Neutrophil (primary cell): ENCODE measurements around the gene LRRC28.

Experiments
- H3K27ac ChIP-seq: fragments of 200-600 bp; sonication (generic); 2 replicates; pipeline ENCODE4 v1.5.1; 2016; ENCODE audit warnings: mild to moderate bottlenecking, moderate library complexity
- H3K27me3 ChIP-seq: fragments of 200-600 bp; sonication (generic); 2 replicates; pipeline ENCODE4 v1.6.0; 2016; ENCODE audit warnings: mild to moderate bottlenecking
- H3K36me3 ChIP-seq: fragments of 200-600 bp; sonication (generic); 2 replicates; pipeline ENCODE4 v1.5.1; 2017
- H3K4me1 ChIP-seq, 2 experiments: fragments of 200-600 bp in 1 of 2; sonication (generic) in 1 of 2; 1 replicate in 1 of 2; 2 replicates in 1 of 2; pipeline versions ENCODE4 v1.5.1 to v1.6.1; 2013 to 2016; ENCODE audit warnings: low read depth in 1 of 2, low read length in 1 of 2, mild to moderate bottlenecking in 1 of 2, moderate library complexity in 1 of 2; ENCODE audit not compliant: control insufficient read depth in 1 of 2, insufficient read depth in 1 of 2
- H3K4me3 ChIP-seq, 2 experiments: fragments of 200-600 bp in 1 of 2; sonication (generic) in 1 of 2; 1 replicate in 1 of 2; 2 replicates in 1 of 2; pipeline ENCODE4 v1.5.1; 2013 to 2016; ENCODE audit warnings: low read depth in 1 of 2, low read length in 1 of 2, mild to moderate bottlenecking in 1 of 2, moderate library complexity in 1 of 2
- H3K9me3 ChIP-seq: fragments of 200-600 bp; sonication (generic); 2 replicates; pipeline ENCODE4 v1.5.1; 2016
- TF ChIP-seq, protein P1 (sequence below): fragments of 200-600 bp; sonication (generic); IDR thresholded peaks from 2 replicates; pipeline ENCODE4 v1.5.1; 2016; ENCODE audit warnings: antibody characterized with exemption

LRRC28 gene

GRCh38 chr15:99282586-99282985, 31.3 kb downstream of the LRRC28 start:
- no peak overlapping the region for H3K27ac ChIP-seq
- no peaks in the 10 kb centered on the region for H3K27me3 ChIP-seq
- H3K4me1 ChIP-seq = peaks cover 22 to 26% of the 10 kb centered on the region in 2 experiments
- no peaks in the 10 kb centered on the region for H3K36me3 ChIP-seq
- TF ChIP-seq, protein P1, sequence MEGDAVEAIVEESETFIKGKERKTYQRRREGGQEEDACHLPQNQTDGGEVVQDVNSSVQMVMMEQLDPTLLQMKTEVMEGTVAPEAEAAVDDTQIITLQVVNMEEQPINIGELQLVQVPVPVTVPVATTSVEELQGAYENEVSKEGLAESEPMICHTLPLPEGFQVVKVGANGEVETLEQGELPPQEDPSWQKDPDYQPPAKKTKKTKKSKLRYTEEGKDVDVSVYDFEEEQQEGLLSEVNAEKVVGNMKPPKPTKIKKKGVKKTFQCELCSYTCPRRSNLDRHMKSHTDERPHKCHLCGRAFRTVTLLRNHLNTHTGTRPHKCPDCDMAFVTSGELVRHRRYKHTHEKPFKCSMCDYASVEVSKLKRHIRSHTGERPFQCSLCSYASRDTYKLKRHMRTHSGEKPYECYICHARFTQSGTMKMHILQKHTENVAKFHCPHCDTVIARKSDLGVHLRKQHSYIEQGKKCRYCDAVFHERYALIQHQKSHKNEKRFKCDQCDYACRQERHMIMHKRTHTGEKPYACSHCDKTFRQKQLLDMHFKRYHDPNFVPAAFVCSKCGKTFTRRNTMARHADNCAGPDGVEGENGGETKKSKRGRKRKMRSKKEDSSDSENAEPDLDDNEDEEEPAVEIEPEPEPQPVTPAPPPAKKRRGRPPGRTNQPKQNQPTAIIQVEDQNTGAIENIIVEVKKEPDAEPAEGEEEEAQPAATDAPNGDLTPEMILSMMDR = no peak
- H3K4me3 ChIP-seq = no peak overlapping the region
- H3K9me3 ChIP-seq = no peaks in the 10 kb centered on the region

DNA sequence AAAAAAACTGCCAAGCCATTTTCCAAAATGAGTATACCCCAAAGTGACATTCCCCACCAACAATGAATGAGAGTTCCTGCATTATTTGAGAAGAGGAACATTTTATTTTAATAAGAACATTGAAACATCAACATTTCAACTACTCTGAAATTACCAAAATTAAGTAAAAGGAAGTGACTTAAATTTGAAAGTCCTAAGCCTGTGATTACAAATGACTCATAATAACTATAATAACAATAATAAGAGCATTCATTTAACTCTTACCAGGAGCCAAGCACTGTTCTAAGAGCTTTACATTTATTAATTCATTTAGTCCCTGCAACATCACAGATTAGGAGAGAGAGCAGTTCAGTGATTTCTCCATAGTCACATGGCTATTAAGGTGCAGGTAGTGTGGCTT, 32.4 kb downstream of the LRRC28 start:
- Histone ChIP-seq H3K36me3 (no peaks in the 10 kb centered on the region), H3K4me3 (no peak overlapping the region), H3K27ac (no peak overlapping the region), H3K27me3 (no peaks in the 10 kb centered on the region), H3K9me3 (no peaks in the 10 kb centered on the region), H3K4me1 (peaks cover 22 to 26% of the 10 kb centered on the region in 2 experiments)
- TF ChIP-seq, protein P1 = no peak

GRCh38 chr15:99291643-99292042, 40.4 kb downstream of the LRRC28 start:
- no peaks in the 10 kb centered on the region for H3K4me1 ChIP-seq
- H3K27me3 ChIP-seq = no peaks in the 10 kb centered on the region
- TF ChIP-seq, protein P1 = no peak
- no peaks in the 10 kb centered on the region for H3K9me3 ChIP-seq
- H3K27ac ChIP-seq = no peak overlapping the region
- no peaks in the 10 kb centered on the region for H3K36me3 ChIP-seq
- H3K4me3 ChIP-seq = no peak overlapping the region

GRCh38 chr15:99295840-99296239, 44.6 kb downstream of the LRRC28 start:
- H3K4me1 ChIP-seq = no peaks in the 10 kb centered on the region
- no peak overlapping the region for H3K27ac ChIP-seq
- H3K36me3 ChIP-seq = no peaks in the 10 kb centered on the region
- H3K9me3 ChIP-seq = no peaks in the 10 kb centered on the region
- H3K4me3 ChIP-seq = no peak overlapping the region
- no peaks in the 10 kb centered on the region for H3K27me3 ChIP-seq
- TF ChIP-seq, protein P1 = no peak

DNA sequence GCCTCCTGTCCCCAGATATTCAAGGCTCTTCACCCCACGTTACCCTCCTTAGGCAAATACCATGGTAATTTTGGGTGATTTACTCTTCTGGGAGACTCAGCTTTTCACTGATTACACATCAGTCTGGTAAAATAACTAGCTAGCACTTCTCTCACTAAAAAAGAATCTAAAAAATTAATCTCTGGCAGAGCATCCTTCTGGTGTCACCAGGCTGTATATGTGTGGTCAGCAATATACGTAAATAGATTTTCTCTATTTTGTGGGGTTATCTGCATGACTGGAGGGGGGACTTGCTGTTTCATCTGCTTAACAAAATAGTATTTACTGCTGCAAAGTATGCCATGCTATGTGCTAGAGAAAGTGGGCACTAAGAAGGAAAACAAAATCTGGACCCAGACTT, 45.1 kb downstream of the LRRC28 start:
- TF ChIP-seq, protein P1 = no peak
- no peaks in the 10 kb centered on the region for H3K9me3 ChIP-seq
- H3K27ac ChIP-seq = no peak overlapping the region
- no peaks in the 10 kb centered on the region for H3K27me3 ChIP-seq
- H3K4me1 ChIP-seq = no peaks in the 10 kb centered on the region
- no peak overlapping the region for H3K4me3 ChIP-seq
- H3K36me3 ChIP-seq = no peaks in the 10 kb centered on the region

- TF ChIP-seq, protein P1 = no peak
- H3K27ac ChIP-seq = no peak overlapping the region
Measured at GRCh38 chr15:99303907-99304306, 52.6 kb downstream of the LRRC28 start.

More at GRCh38 chr15:99303907-99304306, 52.6 kb downstream of the LRRC28 start:
- Histone ChIP-seq H3K4me1 (no peaks in the 10 kb centered on the region), H3K27me3 (no peaks in the 10 kb centered on the region), H3K9me3 (no peaks in the 10 kb centered on the region), H3K36me3 (no peaks in the 10 kb centered on the region), H3K4me3 (no peak overlapping the region)
